ENCODE data around the gene PPP1R9A.

Gene PPP1R9A

GRCh38 chr7:94907026-94907810, at the start of gene PPP1R9A:
Gene PPP1R9A (plus strand): TSS chr7:94907594. CDS start chr7:94910114, 2,520 bp downstream.
- DNase-seq = no peak

GRCh38 chr7:94871132-94871531, 36.3 kb upstream of the PPP1R9A start:
- no peak for DNase-seq

- no peak for DNase-seq
Observed at GRCh38 chr7:94873239-94873638, 34.2 kb upstream of the PPP1R9A start.

GRCh38 chr7:94874036-94874785, 33.2 kb upstream of the PPP1R9A start:
- DNase-seq = no peak

GRCh38 chr7:94875201-94875600, 32.2 kb upstream of the PPP1R9A start:
- no peak for DNase-seq

- DNase-seq = no peak
Observed at GRCh38 chr7:94877731-94878670, 29.4 kb upstream of the PPP1R9A start.

GRCh38 chr7:94882891-94883290, 24.5 kb upstream of the PPP1R9A start:
- no peak for DNase-seq

- DNase-seq = no peak
Observed at GRCh38 chr7:94883616-94884015, 23.8 kb upstream of the PPP1R9A start.

GRCh38 chr7:94888551-94888950, 18.8 kb upstream of the PPP1R9A start:
- DNase-seq = no peak

- no peak for DNase-seq
Observed at GRCh38 chr7:94888995-94889523, 18.3 kb upstream of the PPP1R9A start.

- no peak for DNase-seq
Observed at GRCh38 chr7:94890216-94890615, 17.2 kb upstream of the PPP1R9A start.

GRCh38 chr7:94893661-94894060, 13.7 kb upstream of the PPP1R9A start:
- no peak for DNase-seq

- DNase-seq = no peak
Observed at GRCh38 chr7:94897541-94897940, 9.9 kb upstream of the PPP1R9A start.

GRCh38 chr7:94898340-94898739, 9.1 kb upstream of the PPP1R9A start:
- DNase-seq = no peak

GRCh38 chr7:94901981-94902380, 5.4 kb upstream of the PPP1R9A start:
- DNase-seq = no peak

- DNase-seq = no peak
Observed at GRCh38 chr7:94903971-94904370, 3.4 kb upstream of the PPP1R9A start.

GRCh38 chr7:94904982-94905381, 2.4 kb upstream of the PPP1R9A start:
- no peak for DNase-seq

- no peak for DNase-seq
Observed at GRCh38 chr7:94906065-94906851, 1.1 kb upstream of the PPP1R9A start.

GRCh38 chr7:94907811-94908322, 473 bp downstream of the PPP1R9A start:
- no peak for DNase-seq

- no peak for DNase-seq
Observed at GRCh38 chr7:94908323-94909178, 1.2 kb downstream of the PPP1R9A start.

GRCh38 chr7:94909179-94909466, 1.7 kb downstream of the PPP1R9A start:
- no peak for DNase-seq

Measured in activated T-cell treated with anti-CD3 and anti-CD28 coated beads for 4 hours (primary cell).